GM15510 (cell line): ENCODE data around the gene TRIM44.

Experiments
- POLR2A ChIP-seq: IDR thresholded peaks from 3 replicates; pipeline ENCODE4 v1.6.1; 2011; ENCODE audit warnings: borderline replicate concordance; ENCODE audit not compliant: insufficient read length; ENCODE audit errors: extremely low read depth

The TRIM44 gene

DNA sequence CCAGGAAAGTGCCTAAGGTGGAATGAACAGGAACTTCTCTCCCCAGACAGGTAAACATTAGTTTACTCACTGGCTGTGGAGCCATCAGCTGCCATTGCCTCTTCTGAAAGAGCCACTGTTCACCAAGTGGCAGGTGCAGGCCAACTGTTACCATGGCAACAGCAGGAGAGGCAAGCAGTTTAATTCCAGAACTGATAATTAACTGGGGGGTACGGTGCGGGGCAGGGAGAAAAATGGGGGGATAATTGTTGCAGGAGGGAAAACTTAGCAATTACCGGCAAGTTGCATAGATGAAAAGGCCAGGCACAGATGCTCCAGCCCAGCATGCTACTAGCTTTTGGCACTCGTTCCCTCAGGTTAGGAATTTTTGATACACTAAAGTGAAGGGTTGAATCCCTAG, 85.1 kb downstream of the TRIM44 start:
- TF ChIP-seq POLR2A = no peak

DNA sequence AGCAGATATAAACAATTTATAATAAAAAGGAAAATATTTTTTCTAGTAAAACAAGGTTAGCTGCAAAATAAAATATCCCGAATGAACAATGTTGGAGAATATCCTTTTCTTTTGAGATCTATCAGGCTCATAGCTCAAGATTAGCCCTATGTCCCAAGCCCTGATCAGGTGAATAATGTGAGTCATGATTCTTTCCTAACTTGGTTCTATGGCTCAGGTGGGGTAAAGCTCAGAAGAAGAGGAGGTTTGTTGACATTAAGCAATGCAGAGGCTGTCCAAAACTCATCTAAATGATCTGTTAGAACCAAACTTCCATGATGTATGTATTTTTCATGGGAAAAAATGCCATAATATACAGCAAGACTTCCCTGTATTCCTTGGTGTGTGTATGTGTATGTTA, 86.1 kb downstream of the TRIM44 start:
- no peak for TF ChIP-seq POLR2A

DNA sequence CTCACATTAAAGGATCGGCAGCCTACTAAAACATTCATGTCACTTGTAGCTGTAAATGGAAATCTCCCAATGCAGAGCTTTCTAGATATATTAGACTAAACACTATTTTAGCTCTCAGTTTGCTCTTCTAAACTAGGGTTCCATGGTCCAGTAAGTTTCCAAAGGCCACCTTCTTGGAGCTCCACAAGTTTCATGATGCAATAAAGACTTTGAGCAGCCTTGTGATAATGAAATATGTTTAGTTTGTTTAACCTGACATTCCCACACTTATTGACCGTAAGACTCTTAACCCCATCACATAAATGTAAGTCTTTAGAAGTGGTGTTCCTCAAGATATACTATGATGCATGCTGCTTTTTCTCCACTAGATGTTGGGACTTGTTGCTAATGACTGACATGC, 87.7 kb downstream of the TRIM44 start:
- TF ChIP-seq POLR2A = no peak

DNA sequence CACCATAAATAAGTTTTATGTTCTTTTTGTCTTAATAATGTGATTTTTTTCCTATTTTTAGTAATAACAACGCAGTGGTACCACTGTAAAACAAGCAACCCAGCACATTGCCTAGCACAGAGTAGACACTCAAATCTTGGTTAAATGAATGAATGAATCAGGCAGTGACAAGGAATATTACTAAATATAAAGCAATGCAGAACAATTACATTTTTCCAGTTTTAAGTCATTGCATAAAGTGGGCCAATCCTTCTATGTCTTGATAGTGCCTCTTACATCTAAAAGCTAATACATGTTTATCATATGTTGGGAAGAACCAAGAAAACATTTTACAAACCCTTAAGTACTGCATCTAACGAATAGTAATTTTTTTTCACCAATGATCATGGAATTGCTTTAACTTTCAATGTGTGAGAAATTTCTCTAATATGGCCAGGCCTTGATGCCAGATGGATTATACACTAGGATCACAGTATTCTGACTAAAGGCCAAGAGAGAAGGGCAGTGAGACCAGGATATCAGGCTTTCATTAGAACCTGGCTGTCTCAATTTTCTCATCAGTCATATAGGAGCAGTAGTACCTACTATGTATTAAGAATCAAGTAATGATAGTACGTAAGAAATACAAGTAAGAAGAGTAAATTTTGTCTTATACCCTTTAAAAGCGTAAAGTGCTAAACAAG, 88.5 kb downstream of the TRIM44 start:
- TF ChIP-seq POLR2A = no peak

DNA sequence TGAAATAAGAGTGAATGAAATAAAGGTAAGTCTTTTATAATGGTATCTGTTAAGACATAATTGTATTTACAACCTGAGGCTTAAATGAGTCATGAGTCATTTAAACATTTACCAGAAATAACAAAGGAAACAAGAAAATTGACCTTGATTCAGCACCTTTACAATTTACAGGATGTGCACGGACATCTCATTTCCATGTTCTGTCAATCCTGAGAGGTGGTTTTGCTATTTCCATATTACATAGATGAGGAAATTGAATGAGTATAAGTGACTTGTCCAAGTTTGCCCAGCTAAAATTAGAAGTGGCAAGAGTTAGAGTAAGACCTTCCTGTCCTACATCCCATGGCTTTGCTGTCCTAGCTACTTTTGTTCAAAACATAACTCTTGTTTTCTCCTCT, 89.1 kb downstream of the TRIM44 start:
- TF ChIP-seq POLR2A = no peak

DNA sequence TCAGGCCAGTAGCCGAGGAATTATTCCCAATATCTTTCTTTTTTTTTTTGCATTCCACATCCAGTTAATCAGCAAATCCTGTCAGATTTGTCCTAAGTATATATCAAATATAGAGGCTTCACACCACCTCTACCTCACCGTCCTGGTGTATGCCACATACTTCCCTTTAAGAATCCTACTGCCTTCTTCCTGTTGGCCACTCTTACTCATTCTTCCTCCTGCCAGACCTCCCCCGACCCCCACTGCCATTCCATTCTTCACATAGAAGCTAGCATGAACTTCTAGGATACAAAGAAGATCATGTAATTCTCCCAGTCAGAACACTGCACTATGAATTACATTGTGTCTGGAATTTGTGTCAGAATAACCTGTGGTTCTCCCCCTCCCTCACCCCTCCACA, 89.5 kb downstream of the TRIM44 start:
- TF ChIP-seq POLR2A = no peak

DNA sequence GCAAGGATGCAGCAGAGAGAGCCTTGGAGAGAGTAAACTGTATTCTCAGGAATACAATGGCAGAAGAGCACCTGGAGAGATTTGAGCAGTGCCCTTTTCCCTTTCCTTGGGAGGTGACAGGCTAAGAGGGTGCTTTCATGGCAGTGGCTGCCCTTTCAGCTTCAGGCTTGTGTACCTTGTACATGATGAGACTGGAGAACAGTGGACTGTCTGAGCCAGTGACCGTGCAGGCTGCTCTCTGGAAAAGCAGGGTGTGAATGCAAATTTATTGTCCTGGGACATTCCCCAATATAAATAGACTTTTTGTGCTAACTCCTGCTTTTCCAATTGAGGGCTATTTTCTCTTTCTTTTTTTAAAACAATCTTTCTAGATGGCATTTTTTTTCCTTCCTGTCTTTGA, 99.3 kb downstream of the TRIM44 start:
- TF ChIP-seq POLR2A = no peak

GRCh38 chr11:35763301-35763700, 100.7 kb downstream of the TRIM44 start:
- no peak for TF ChIP-seq POLR2A

DNA sequence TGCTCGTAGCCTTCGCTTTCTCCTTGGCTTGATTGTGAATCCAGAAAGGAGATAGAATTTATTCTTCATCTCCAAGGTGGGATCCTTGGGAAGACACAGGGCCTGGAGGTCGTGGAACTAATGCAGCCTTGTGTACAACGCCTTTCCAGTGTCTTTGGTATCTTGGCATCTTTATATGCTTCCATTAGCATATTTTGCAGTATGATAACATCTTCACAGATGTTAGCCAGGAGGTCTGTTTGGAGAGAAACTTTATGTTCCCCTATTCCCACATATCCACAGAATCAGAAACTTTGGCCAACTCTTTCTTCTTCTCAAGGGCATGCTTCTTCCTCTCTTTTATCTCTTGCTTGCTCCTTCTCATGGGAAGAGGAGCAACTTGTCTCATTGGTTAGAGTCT, 101.2 kb downstream of the TRIM44 start:
- TF ChIP-seq POLR2A = no peak

DNA sequence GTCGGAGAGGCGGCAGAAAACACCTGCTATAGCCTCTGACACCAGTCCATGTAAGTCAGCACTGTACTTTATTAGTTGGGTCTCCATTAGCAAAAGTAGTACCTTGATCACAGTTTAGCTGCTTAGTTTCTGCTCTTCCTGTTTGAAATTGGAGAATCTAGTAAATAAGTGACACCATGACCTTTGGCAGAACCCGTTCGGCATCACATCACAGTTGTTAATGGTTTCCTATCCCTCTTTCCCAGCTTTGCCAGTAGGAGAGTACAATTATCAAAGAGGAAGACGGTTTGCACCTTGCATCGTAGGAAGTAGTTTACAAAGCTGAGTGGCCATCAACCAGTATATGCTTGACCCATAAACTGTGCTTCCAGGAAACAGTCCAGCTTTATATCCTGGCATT, 101.8 kb downstream of the TRIM44 start:
- TF ChIP-seq POLR2A = no peak

DNA sequence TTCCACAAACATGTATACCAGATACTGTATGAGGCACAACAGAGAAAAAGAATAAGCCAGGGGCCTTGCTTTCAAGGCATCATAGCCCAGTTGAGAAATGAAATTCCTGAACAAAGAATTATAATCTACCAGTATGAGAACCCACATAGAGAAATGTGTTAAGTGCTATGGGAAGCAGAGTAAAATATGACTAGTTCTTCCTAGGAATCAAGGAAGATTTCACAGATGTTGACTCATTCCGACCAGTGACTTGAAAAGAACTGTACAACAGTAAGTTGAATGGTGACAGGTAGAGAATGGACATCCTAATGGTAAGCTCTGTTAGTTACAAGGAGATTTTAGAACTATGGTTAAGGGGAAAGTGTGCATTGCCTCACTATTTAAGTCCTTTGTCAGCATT, 102.6 kb downstream of the TRIM44 start:
- TF ChIP-seq POLR2A = no peak

- no peak for TF ChIP-seq POLR2A
Observed at GRCh38 chr11:35766651-35767050, 104.1 kb downstream of the TRIM44 start.

- TF ChIP-seq POLR2A = no peak
Observed at GRCh38 chr11:35771722-35772121, 109.1 kb downstream of the TRIM44 start.

GRCh38 chr11:35779409-35779808, 116.8 kb downstream of the TRIM44 start:
- TF ChIP-seq POLR2A = no peak

DNA sequence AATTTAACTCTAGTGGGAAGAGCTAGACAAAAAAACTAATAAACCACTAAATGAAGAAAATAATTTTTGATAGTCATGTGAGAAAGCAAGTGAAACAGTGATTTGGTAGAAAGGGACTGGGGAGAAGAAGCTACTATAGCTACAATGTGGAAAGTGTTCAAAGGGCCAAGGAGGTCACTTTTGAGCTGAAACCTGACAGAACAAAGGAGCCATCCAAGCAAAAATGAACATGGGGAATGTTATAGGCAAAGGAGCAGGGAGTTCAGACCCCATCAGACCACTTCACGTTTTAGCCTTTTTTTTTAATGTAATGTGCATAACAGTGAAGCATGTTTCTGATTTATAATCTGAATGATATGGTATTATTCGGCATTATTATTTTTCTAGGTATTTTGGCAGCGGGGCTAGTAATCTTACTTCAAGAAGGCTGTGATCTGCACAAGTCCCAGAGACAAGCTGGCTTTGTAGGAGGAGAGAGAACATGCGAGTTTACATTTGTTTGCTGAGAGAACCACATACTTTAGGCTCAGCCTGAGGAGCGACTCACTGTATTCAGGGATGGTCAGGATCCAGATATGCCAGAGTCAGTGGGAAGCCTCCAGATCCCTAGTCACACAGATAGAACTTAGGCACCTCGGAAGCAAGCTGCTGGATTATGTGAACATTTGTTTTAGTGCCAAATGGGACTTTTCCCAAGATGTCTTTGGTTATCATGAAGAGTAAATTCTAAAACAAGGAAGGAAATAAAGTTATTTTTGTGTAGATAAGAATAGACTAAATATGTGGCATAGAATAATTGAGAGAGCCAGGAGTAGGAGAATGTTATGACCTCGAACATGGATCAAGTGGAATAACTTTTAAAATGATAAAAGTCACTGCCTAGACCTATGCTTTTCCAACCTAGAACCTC, 118.6 kb downstream of the TRIM44 start:
- no peak for TF ChIP-seq POLR2A
